GM18508 (cell line): ENCODE data around the gene G3BP1.
A peak's percentile ranks its signal among the peaks of the same experiment; 100 is the strongest.
"Not testable (repeated sequence)": the region's sequence is repeated elsewhere in the genome, so short reads cannot be mapped to it uniquely, and the experiment has no call there.

ENCODE experiments used
- ATAC-seq: cut with Tn5 transposase; IDR thresholded peaks from one replicate; pipeline ENCODE4 v1.9.1; 2021; ENCODE audit warnings: moderate number of reproducible peaks; ENCODE audit not compliant: insufficient read depth, unreplicated experiment

G3BP1 gene

DNA sequence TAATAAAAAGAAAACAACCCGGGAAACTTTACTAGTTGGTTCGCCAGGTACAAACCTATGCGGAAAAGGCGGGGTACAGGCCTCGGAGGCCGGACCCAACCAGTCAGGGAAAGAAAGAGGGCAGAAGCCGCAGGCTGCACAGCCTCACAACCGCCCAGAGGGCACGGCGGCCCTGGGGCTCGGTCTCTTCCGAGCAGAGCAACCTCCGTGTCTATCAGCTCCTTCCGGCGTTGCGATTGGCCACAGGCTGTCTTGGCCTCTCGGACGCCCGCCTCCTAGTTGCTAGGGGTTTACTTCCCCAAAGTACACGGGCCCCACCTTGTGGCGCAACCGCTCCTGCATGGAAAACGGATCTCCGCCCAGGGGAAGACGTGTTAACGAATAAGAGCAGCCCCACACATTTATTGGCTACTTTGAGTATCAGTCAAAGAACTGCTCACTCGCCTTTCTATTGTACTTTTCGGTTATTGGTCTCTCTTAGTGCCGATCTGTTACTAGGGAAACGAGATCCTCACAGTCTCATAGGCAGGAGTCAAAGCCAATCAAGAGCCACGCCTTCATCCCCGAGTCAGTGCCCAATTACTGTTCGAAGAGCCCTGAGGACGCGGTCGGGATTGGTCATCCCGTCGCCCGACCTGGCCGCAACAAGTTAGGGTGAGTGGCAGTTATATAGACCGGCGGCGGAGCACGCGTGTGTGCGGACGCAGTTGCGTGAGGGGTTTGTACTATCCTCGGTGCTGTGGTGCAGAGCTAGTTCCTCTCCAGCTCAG lies at the start of gene G3BP1:
Gene G3BP1 (plus strand): TSS at position 696 of the 770 bp plus-strand sequence. CDS start 14,667 bp downstream, outside the sequence.
- peak; percentile 84 for ATAC-seq

DNA sequence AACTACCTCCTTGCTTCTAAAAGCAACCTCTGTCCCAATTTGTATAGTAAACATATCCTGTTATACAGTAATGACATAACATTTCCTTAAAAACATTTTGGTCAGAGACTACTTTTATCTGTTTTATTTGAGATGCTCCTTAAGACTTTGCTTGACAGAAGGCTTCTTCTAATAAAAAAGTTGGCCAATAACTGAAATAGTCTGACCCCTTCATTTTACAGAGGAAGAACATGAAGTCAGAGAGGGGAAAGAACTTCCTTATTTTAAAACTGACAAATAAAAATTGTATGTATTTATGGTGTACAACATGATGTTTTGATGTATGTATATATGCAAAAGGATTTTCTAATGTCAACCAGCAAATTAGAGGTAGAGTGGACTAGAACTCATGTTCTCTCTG lies 49.2 kb upstream of the G3BP1 start:
- ATAC-seq, result no peak

DNA sequence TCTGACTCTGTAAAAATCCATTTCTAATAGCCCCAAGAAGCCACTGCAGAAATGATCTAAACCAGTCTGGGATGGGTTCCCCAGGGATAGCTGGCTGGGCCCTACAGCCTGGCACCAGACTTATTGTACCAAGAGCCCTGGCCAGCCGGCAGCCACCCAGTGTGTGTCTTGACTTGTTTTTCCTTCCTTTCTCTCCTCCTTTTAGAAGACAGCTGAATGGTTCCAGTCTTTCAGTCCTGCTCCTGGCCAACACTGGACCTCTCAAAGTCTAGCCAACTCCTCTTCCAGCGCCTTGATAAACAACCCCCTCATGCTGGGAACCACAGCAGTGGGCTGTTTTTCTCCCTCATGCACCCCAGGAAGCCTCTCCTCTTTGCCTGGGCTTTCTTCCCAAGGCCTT lies 47.4 kb upstream of the G3BP1 start:
- no peak for ATAC-seq

DNA sequence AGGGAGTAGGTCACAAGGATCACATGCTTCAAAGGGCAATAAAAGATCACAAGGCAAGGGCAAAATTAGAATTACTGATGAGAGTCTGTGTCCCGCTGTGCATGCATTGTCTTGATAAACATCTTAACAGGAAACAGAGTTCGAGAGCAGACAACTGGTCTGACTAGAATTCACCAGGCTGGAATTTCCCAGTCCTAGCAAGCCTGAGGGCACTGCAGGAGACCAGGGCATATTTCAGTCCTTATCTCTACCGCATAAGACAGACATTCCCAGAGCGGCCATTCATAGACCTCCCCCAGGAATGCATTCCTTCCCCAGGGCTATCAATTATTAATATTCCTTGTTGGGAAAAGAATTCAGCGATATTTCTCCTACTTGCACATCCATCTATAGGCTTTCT lies 42.2 kb upstream of the G3BP1 start:
- ATAC-seq, result not testable (repeated sequence)

DNA sequence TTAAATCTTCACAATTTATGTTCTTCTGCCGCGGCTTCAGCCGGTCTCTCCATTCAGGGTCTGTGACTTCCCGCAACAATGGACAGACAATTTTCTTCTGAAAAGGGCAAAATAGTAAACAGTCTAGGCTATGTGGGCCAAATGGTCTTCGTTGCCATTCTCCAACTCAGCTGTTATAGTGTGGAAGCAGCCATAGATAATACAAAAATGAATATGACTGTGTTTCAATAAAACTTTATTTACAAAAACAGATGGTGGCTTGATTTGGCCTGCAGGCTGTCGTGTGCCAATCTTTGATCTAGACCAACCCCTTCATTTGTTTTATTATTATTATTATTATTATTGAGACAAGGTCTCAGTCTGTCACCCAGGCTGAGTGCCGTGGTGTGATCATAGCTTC lies 41.4 kb upstream of the G3BP1 start:
- ATAC-seq, result no peak

DNA sequence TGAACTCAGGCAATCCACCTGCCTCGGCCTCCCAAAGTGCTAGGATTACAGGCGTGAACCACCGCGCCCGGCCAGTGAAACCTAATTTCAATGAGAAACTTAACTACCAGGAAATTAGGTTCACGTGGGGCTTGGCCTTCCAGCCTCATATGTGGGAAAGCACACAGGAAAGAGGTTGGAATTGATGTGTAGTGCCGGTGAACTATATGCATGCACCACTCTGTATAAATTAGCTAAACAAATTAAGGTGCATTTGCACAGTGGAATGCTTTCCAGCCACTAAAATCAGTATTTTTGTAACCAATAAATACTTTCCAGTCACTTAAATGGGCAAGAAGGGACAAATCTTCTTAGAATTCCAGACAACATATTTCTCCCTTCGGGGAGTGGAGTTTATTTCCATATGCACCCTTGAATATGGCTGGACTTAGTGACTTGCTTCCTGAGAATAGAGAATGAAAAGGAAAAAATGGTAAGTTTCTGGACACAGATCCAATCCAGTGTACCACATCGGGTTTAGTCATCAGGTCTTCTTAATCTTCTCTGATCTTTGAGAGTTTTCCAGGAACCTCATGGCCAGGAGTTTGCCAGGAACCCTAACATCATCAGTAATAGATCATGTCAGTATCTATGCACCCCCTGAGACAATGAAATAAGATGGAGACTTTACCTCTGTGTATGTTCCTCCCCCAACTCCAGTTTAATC lies 38.2 kb upstream of the G3BP1 start:
- ATAC-seq, result no peak

DNA sequence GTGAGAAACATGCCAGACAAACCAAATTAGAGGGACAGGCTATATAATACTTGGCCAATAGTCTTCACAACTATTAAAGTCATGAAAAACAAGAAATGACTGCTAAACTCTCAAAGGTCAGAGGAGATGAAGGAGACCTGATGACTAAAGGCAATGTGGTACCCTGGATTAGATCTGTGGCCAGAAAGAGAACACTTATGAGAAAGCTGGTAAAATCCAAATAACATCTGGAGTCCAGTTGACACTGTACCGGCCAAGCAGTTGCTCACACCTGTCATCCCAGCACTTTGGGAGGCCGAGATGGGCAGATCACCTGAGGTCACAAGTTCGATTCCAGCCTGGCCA lies 37.7 kb upstream of the G3BP1 start:
- no peak for ATAC-seq

DNA sequence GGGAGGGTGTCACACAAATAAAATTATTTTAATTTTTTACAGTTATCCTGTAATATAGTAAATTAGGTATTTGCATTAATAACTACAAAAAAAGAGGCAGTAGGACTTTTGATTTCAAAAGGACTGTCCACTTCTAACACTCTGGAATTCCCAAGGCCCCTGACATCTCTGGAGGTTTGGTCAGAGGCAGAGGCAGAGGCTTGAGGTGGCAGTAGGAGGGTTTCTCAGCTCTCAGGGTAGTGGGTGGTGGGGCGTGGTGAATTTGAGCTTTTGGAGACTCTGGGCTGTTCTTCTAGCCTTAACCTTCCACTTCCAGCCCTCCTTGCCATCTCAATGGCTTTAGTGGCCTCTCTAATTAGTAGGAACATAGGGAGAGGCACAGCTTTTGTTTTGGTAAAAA lies 36.1 kb upstream of the G3BP1 start:
- ATAC-seq, result no peak

DNA sequence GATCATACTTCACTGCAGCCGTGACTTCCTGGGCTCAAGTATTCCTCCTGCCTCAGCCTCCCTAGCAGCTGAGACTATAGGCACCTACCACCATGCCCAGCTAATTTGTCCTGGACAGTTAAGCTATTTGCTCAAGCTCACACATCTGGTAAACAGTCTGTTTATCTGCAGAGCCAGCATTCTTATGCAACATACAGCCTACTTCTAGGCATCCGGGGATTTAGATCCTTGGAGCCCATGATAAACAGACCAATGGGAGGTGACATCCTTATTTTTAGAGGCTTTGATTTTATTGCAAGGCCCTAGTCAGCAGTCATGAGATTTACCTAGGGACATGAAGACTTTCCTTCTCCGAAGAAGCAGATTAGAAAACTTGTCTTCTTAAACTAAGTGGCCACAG lies 34.3 kb upstream of the G3BP1 start:
- no peak for ATAC-seq

DNA sequence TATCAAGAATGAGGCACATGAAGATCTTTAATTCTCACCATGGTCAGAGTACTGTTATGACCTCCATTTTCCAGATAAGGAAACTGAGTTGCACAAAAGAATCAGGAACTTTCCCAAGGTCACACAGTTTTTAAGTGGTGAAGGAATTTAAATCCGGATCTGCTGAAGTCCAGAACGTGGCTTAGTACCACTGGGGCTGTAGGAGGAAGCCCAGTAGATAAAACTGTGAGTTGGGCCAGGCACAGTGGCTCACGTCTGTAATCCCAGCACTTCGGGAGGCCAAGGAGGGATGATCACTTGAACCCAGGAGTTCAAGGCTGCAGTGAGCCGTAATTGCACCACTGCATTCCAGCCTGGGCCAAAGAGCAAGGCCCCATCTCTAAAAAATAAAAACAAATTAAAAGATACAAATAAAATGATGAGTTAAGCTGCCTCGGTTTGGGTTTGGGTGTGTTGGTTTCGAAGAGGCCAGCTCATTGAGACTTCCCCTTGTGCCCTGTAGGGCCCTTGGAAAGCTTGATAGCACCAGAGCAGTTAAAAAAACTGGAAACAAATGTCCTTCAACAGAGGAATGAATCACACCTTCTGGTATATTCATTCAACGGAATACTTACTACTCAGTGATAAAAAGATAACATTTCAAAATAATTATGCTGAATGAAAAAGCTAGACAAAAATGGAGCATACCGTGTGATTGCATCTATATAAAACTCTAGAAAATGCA lies 33.5 kb upstream of the G3BP1 start:
- no peak for ATAC-seq

DNA sequence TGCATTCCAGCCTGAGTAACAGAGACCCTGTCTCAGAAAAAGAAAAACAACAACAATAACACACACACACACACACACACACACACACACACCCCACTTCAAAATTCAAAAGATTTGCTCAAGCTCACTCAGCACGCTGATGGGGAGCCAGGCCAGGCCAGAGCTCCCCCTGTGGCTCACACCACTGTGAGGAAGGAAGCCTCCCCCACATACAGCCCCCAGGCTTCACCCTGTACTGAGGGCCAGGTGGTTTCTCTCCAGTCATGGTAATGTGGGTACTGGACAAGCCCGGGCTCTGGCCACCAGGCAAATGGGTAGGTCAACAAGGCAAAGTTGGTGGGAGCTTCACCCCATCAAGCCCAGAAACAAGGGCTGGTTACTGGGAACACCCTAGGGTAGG lies 32.4 kb upstream of the G3BP1 start:
- ATAC-seq, result no peak

DNA sequence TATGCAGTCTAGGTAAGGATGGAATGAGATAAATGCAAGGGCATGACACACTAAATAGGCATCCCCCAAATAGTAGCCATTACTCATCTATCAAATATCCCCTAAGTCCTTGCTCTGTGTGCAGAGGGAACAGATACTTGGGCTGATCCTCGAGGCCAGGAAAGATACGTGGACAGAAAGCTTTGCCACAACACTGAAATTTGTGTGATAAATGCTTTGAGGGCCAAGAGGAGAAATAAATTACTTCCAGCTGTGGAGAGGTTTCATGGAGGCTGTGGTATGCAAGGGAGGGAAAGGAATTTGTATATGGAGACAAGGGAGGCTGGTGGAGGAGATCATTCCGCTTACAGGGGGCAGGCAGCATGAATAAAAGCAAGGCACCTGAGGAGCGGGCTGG lies 31.8 kb upstream of the G3BP1 start:
- no peak for ATAC-seq

DNA sequence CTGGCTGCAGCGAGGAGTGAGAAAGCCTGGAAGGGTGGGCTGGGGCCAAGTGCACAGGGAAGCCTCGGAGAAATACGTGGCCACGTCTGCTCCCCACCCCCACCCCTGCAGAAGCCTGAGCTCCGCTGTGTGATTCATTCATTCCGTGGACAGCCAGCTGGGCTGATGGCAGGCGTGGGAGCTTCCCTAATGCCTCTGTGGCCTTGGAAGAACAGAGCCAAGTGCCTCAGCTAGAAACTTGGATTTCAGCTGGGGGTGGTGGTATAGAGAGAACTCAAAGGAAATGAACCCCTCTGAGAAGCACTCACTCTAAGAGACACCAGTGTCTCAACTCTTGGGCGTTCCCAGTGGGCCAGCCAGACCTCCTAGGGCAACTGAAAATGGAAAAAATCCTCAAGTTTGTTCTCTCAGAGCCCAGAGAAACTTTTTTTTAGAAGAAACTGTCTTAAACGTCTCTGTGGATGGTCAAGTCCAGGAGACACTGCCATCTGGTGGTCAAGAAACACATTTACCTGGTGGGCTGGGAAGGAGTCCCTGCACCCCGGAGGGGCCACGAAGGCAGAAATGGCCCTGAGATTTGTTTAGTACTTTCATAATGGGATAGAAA lies 31.3 kb upstream of the G3BP1 start:
- no peak for ATAC-seq

DNA sequence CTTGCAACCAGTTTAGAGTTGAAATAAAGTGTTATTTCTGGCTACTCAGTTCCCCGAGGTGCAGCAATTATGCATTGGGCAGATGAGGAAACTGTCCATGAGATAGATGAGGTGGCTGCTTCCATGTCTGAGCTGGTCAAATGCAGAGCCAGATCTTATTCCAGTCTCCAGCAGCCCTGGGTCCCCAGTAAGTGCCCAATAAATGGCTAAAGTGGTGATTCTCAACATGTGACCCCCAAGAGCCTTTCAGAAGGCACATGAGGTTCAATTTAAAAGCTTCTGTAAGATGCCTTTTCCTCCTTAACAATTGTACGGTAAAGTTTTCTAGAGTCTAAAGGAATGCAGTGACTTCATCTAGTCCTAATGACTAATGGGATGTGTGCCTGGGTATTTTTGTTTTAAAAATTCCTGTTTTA lies 30.8 kb upstream of the G3BP1 start:
- ATAC-seq, result no peak

DNA sequence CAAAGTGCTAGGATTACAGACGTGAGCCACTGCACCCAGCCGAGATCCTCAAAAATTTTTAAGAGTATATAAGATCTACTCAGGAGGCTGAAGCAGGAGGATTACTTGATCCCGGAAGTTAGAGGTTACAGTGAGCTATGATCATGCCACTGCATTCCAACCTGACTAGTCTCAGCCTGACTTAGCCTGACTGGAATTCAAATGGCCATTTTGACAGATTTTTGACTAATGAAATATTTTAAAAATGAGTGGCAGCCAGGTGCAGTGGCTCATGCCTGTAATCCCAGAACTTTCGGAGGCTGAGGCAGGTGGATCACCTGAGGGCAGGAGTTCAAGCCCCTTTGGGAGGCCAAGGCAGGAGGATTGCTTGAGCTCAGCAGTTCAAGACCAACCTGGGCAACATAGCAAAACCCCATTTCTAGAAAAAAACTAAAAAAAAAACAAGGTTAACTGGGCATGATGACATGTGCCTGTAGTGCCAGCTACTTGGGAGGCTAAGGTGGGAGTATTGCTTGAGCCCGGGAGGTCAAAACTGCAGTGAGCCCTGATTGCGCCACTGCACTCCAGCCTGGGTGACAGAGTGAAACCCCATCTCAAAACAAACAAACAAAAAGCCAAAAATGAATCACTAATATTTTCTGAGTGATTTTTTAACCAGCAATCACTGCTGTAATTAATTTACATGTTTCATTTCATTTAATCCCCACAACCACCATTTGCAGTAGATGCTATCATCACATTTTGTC lies 29.9 kb upstream of the G3BP1 start:
- no peak for ATAC-seq

DNA sequence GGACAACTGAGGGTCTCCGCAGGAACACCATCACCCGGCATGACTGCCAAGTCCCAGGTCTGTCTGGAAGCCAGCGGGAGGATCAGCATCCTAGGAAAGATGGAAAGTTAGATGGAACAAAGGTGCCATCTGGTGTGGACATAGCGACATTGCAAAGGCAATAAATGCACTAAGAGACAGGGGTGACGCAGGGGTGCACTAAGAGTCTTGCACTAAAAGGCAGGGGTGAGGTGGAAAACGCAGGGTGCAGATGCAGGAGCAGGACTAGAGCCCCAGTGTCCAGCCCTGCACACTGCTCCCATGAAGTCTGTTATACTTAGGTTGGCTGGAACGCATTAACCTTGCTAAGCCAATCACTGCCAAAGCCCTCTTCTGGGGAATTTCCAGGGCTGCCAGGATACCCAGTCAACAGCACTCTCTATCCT lies 28.9 kb upstream of the G3BP1 start:
- no peak for ATAC-seq

DNA sequence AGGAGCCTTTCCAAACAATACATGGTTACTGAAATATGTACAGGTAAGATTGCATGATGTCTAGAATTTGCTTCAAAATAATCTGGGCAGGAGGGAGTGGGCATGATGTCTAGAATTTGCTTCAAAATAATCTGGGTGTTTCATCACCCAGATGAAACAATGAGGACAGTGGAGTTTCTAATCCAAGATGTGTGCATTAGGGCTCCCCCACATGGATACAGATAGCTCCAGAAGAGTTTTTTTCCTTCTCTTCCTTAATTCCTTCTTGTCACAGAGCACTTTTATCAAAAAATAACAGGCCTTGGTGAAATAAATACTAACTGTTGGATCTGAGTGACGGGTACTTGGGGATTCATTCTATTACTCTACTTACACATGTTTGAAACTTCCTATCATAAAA lies 28.2 kb upstream of the G3BP1 start:
- ATAC-seq, result no peak

DNA sequence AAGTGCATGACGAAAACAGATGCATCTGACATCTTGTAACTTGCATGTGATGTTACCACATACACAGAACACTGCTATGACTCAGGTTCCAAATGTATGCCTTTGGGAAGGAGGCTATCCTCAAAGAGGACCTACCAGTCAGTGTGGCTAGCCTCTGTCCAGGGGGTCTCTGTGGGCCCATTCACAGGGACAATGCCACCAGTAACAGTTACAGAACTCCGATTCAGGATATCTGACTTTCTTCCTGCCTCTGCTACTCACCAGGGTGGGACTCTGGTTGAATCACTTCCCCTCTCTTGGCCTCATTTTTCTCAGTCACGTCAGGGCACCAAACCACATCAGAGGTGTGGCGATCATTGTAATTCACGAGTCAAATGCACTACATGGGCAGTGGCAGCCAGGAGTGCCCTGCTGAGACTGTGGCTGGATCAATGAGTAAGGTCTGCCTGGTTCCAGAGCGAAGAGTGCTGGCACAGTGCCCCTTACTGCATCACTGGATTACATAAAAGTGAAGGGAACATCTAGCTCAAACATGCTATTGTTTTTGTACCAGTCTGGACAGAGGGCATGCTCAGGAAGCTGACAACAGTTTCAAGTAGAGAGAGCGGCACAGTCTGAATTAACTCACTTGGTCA lies 26.6 kb upstream of the G3BP1 start:
- no peak for ATAC-seq

DNA sequence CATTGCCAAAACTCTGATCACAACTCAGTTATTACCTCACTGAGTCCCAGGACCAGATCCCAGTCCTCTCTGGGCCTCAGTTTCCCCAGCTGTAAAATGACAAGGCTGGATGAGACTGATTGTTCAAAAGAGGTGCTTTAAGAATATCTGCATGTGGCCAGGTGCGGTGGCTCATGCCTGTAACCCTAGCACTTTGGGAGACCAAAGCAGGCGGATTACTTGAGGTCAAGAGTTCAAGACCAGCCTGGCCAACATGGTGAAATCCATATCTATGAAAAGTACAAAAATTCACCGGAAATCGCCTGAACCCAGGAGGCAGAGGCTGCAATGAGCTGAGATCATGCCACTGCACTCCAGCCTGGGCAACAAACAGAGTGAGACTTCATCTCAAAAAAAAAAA lies 21.6 kb upstream of the G3BP1 start:
- no peak for ATAC-seq

DNA sequence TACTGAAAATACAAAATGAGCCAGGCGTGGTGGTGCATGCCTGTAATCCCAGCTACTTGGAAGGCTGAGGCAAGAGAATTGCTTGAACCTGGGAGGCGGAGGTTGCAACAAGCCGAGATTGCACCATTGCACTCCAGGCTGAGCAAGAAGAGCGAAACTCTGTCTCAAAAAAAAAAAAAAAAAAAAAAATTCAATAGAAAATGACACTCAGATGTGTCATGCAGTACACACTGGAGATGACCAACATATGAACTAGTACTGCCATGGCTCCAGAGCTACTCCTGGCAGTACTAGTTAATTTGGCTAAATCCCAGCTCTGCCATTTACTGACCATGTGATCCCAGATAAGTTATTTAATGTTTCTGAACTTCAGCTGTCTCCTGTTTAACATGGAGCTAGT lies 20.7 kb upstream of the G3BP1 start:
- ATAC-seq, result no peak
